Right ventricle myocardium superior (tissue), 1 donor: Measurements from ENCODE around the gene POLR2E. TPM values are rescaled to one million over a fixed set of nuclear protein-coding genes. Genes with fewer than 3 reads are reported as not detected.

Experiments used
- ATAC-seq: fragments of 200-7000 bp; cut with Tn5 transposase; one replicate; pipeline ENCODE4 v1.9.1; 2020; ENCODE audit warnings: mild to moderate bottlenecking; ENCODE audit not compliant: poor library complexity
- DNase-seq: peaks from one replicate; pipeline ENCODE4 v3.0.0-alpha.2; 2020
- intact Hi-C: fragments of 100-400 bp; cut with DNase I; formaldehyde crosslinking; loops from one replicate; pipeline ENCODE4 v1.11.2; 2022
- total RNA-seq: library from RNA; stranded (reverse); fragmentation: NEBNext Ultra II Directional; extraction: Animal tissue kit (Norgen Biotek cat#: 25700); gene quantifications from one replicate; pipeline ENCODE4 v1.2.1, GENCODE V29; 2021
- donor health status: DM: no; HTN: yes; CAD: no; lungs with severe emphysema.

POLR2E gene
- total RNA-seq, 1 donor from 2014 or later: 146 TPM

GRCh38 chr19:1042689-1043511 is 52.3 kb downstream of the POLR2E start:
- no peak for DNase-seq
- intact Hi-C loops: no loop called here
- no peak for ATAC-seq

- ATAC-seq: no peak
- intact Hi-C loops: no loop called here
- DNase-seq: no peak
These were observed 53.1 kb downstream of the POLR2E start for GRCh38 chr19:1041835-1042685.

- intact Hi-C loops: no loop called here
- ATAC-seq (no peak), DNase-seq (no peak)
These were observed 53.8 kb downstream of the POLR2E start for GRCh38 chr19:1041272-1041834.

GRCh38 chr19:1040476-1041271 is 54.5 kb downstream of the POLR2E start:
- ATAC-seq (peak; percentile 76), DNase-seq (peak; percentile 95)
- intact Hi-C loops: no loop called here

- intact Hi-C loops: no loop called here
- ATAC-seq: peak; percentile 95
- peak; percentile 99 for DNase-seq
These were observed 55.3 kb downstream of the POLR2E start, which contains the start of gene ABCA7 for GRCh38 chr19:1039646-1040475. TSS of gene ABCA7 (plus strand) at chr19:1040107. CDS start at chr19:1041362, 1,255 bp downstream.

GRCh38 chr19:1038978-1039645 is 56.1 kb downstream of the POLR2E start:
- no peak for ATAC-seq
- intact Hi-C loops: no loop called here
- DNase-seq: no peak

- no peak for DNase-seq
- ATAC-seq: no peak
- intact Hi-C loops: no loop called here
These were observed 57.5 kb downstream of the POLR2E start for GRCh38 chr19:1037621-1038064.

Other genes with a start within 250 kb of the POLR2E start
- gene ELANE, start 243.1 kb downstream of the POLR2E start, total RNA-seq: 1.3 TPM
- 477 TPM for gene CFD, start 235.7 kb downstream of the POLR2E start, total RNA-seq
- gene MED16, start 202.2 kb downstream of the POLR2E start, total RNA-seq: 19.1 TPM
- not detected for gene RNU6-9, start 201.9 kb downstream of the POLR2E start, total RNA-seq
- gene R3HDM4, start 182.2 kb downstream of the POLR2E start, total RNA-seq: 20.3 TPM
- gene KISS1R, start 178.0 kb downstream of the POLR2E start, total RNA-seq: not detected
- 5.0 TPM for gene ARID3A, start 169.3 kb downstream of the POLR2E start, total RNA-seq
- gene WDR18, start 111.0 kb downstream of the POLR2E start, total RNA-seq: 18.6 TPM
- gene GRIN3B, start 95.0 kb downstream of the POLR2E start, total RNA-seq: not detected
- 109 TPM for gene TMEM259, start 74.3 kb downstream of the POLR2E start, total RNA-seq
- not detected for gene RNU6-2, start 73.9 kb downstream of the POLR2E start, total RNA-seq
- gene CNN2, start 68.8 kb downstream of the POLR2E start, total RNA-seq: 69.8 TPM
- gene ABCA7, start 55.3 kb downstream of the POLR2E start, total RNA-seq: 5.2 TPM
- 5.1 TPM for gene ARHGAP45, start 28.2 kb downstream of the POLR2E start, total RNA-seq
- 345 TPM for gene GPX4, start 8.6 kb upstream of the POLR2E start, total RNA-seq
- gene SBNO2, start 78.9 kb upstream of the POLR2E start, total RNA-seq: 15.1 TPM
- 54.8 TPM for gene STK11, start 110.4 kb upstream of the POLR2E start, total RNA-seq
- 1.1 TPM for gene CBARP, start 142.6 kb upstream of the POLR2E start, total RNA-seq
- gene ATP5F1D, start 146.4 kb upstream of the POLR2E start, total RNA-seq: 692 TPM
- gene MIDN, start 153.2 kb upstream of the POLR2E start, total RNA-seq: 54.1 TPM
- gene CIRBP, start 174.0 kb upstream of the POLR2E start, total RNA-seq: 219 TPM
- 12.4 TPM for gene FAM174C, start 180.2 kb upstream of the POLR2E start, total RNA-seq
- not detected for gene EFNA2, start 190.5 kb upstream of the POLR2E start, total RNA-seq